HepG2 (cell line): ENCODE data around the gene STEAP2. TPM values are rescaled to one million over a fixed set of nuclear protein-coding genes. Genes with fewer than 3 reads are reported as not detected.

Experiments used
- AHDC1 ChIP-seq: sonication (generic); formaldehyde crosslinking; IDR thresholded peaks from 2 replicates; pipeline ENCODE4 v1.5.1; 2020; ENCODE audit warnings: mild to moderate bottlenecking, missing genetic modification reagents, borderline replicate concordance
- EHMT2 ChIP-seq: fragments of 200-600 bp; sonication (generic); IDR thresholded peaks from 2 replicates; pipeline ENCODE4 v1.7.0; 2017; ENCODE audit warnings: antibody characterized with exemption, low read depth, low read length, borderline replicate concordance
- EP300 ChIP-seq, 3 experiments: sonication (generic) in 1 of 3; formaldehyde crosslinking in 1 of 3; IDR thresholded peaks; 2 replicates each; pipeline versions ENCODE4 v1.5.1 to v1.6.1; 2011 to 2020; ENCODE audit warnings: low read depth in 2 of 3, low read length in 2 of 3, borderline replicate concordance in 1 of 3, improper control_type of control experiment in 1 of 3, mild to moderate bottlenecking in 1 of 3, missing genetic modification reagents in 1 of 3, moderate library complexity in 1 of 3
- GATAD1 ChIP-seq: IDR thresholded peaks from 2 replicates; pipeline ENCODE4 v1.6.1; 2016; ENCODE audit warnings: missing genetic modification reagents, missing compliant biosample characterization
- GTF3A ChIP-seq: sonication (generic); formaldehyde crosslinking; conservative IDR thresholded peaks from 2 replicates; pipeline ENCODE4 v1.4.0; 2020; ENCODE audit warnings: mild to moderate bottlenecking, missing genetic modification reagents
- MIER3 ChIP-seq: IDR thresholded peaks from 2 replicates; pipeline ENCODE4 v1.6.1; 2016; ENCODE audit warnings: missing compliant biosample characterization, borderline replicate concordance
- ONECUT2 ChIP-seq: sonication (generic); formaldehyde crosslinking; IDR thresholded peaks from 2 replicates; pipeline ENCODE4 v1.4.0; 2020; ENCODE audit warnings: missing genetic modification reagents
- RBAK ChIP-seq: sonication (generic); formaldehyde crosslinking; IDR thresholded peaks from 2 replicates; pipeline ENCODE4 v1.5.1; 2020; ENCODE audit warnings: mild to moderate bottlenecking, missing genetic modification reagents
- RERE ChIP-seq: IDR thresholded peaks from 2 replicates; pipeline ENCODE4 v1.6.1; 2016; ENCODE audit warnings: low read depth, missing genetic modification reagents, missing compliant biosample characterization
- RXRB ChIP-seq: IDR thresholded peaks from 2 replicates; pipeline ENCODE4 v1.6.1; 2016; ENCODE audit warnings: borderline replicate concordance, missing genetic modification reagents, missing compliant biosample characterization
- THYN1 ChIP-seq: sonication (generic); formaldehyde crosslinking; IDR thresholded peaks from 2 replicates; pipeline ENCODE4 v1.8.1; 2023; ENCODE audit warnings: low read depth, mild to moderate bottlenecking, moderate library complexity, missing genetic modification reagents, borderline replicate concordance
- TRIM22 ChIP-seq: fragments of 450-650 bp; IDR thresholded peaks from 2 replicates; pipeline ENCODE4 v1.6.1; 2017
- ZC3H4 ChIP-seq: sonication (generic); formaldehyde crosslinking; IDR thresholded peaks from 2 replicates; pipeline ENCODE4 v1.4.0; 2020; ENCODE audit warnings: missing genetic modification reagents, borderline replicate concordance
- ZMYM2 ChIP-seq: sonication (generic); formaldehyde crosslinking; IDR thresholded peaks from 2 replicates; pipeline ENCODE4 v1.8.0; 2022; ENCODE audit warnings: mild to moderate bottlenecking, missing genetic modification reagents
- ZNF878 ChIP-seq: sonication (generic); formaldehyde crosslinking; IDR thresholded peaks from 2 replicates; pipeline ENCODE4 v1.8.1; 2023; ENCODE audit warnings: mild to moderate bottlenecking, missing genetic modification reagents, moderate library complexity
- polyA plus RNA-seq, 8 experiments: library from polyadenylated mRNA; depleted of rRNA in 3 of 8; stranded (reverse) in 7 of 8; unstranded in 1 of 8; fragments of >200 nt; fragmentation: Illumina TruSeq in 4 of 8; extraction: Trizol in 4 of 8; gene quantifications; 2 replicates each; pipeline versions ENCODE4 v1.2.1 to v1.2.3, GENCODE V29; 2011 to 2016; ENCODE audit warnings: low read depth in 4 of 8, missing spikeins in 1 of 8, mixed read lengths in 1 of 8; ENCODE audit not compliant: insufficient read depth in 1 of 8
- total RNA-seq, 5 experiments: library from RNA; depleted of rRNA; stranded (reverse); fragments of >200 nt; fragmentation: Illumina TruSeq; extraction: Trizol; gene quantifications; 2 replicates each; pipeline ENCODE4 v1.2.3, GENCODE V29; 2016; ENCODE audit warnings: low read depth in 1 of 5

STEAP2 gene
- total and polyA plus RNA-seq, 2 of the 13 experiments (the other 11 are each of a cell fraction or from before 2014, with no cell fraction given), result 4.3 to 4.4 TPM

- TF ChIP-seq RERE (no peak), RXRB (CRISPR knock-in tag) (peak; percentile 69), GATAD1 (CRISPR knock-in tag) (peak; percentile 86), ZMYM2 (no peak), EHMT2 (no peak), AHDC1 (CRISPR knock-in tag) (no peak), TRIM22 (no peak), ONECUT2 (CRISPR knock-in tag) (no peak), ZC3H4 (CRISPR knock-in tag) (no peak), GTF3A (0 out of 2 replicates have a peak, but pooled peaks have one; percentile 58), EP300 (IDR thresholded peaks at IDR 0.05; ENCODE audit: low read depth in 2 of 2, low read length in 2 of 2) (peak; percentile 20 to 38; a peak in 2 of 4 replicates), EP300 (CRISPR knock-in tag; IDR thresholded peaks at IDR 0.05; ENCODE audit: borderline replicate concordance) (no peak), ZNF878 (CRISPR knock-in tag) (0 out of 2 replicates have a peak, but pooled peaks have one; percentile 62), RBAK (CRISPR knock-in tag) (no peak), MIER3 (CRISPR knock-in tag) (peak; percentile 52), THYN1 (CRISPR knock-in tag) (0 out of 2 replicates have a peak, but pooled peaks have one; percentile 41)
Observed at GRCh38 chr7:90244909-90245851, 33.6 kb downstream of the STEAP2 start, which contains the start of gene CFAP69 (continued).
